ENCODE results near the gene INSR. TPM values are rescaled to one million over a fixed set of nuclear protein-coding genes. Genes with fewer than 3 reads are reported as not detected.

The INSR gene
- total and polyA plus RNA-seq, 10 of the 15 experiments (the other 5 are each of a cell fraction or from before 2014, with no cell fraction given), result 4.2 to 34.9 (median 13.6) TPM

GRCh38 chr19:7119582-7119981, 174.6 kb downstream of the INSR start:
- Histone ChIP-seq H3K27ac (ENCODE audit: control insufficient read depth, insufficient read depth) (no peak overlapping the region), H3K4me3 (no peak overlapping the region), H3K27me3 (replicated peaks in 1 of 2; ENCODE audit: control insufficient read depth in 2 of 2, insufficient read depth in 2 of 2, low read length in 1 of 2) (no peaks in the 10 kb centered on the region), H4K20me1 (ENCODE audit: control insufficient read depth, insufficient read depth) (no peaks in the 10 kb centered on the region), H3K9ac (ENCODE audit: control insufficient read depth, insufficient read depth, low read length) (no peak overlapping the region), H2AFZ (ENCODE audit: control insufficient read depth, low read depth, low read length) (no peak overlapping the region), H3K79me2 (ENCODE audit: control insufficient read depth, insufficient read depth, low read length) (no peaks in the 10 kb centered on the region), H3K9me3 (replicated peaks; ENCODE audit: control insufficient read depth, insufficient read depth, low read length) (no peaks in the 10 kb centered on the region), H3K4me1 (ENCODE audit: control insufficient read depth, insufficient read depth, low read length) (no peaks in the 10 kb centered on the region), H3K36me3 (ENCODE audit: control insufficient read depth in 2 of 2, insufficient read depth in 2 of 2, low read length in 1 of 2) (peaks cover 16 to 21% of the 10 kb centered on the region in 2 experiments), H3K4me2 (ENCODE audit: control insufficient read depth, insufficient read depth) (no peak overlapping the region)
- CTCF ChIA-PET, result no interaction called here
- FAIRE-seq, result no peak
- RAD21 ChIA-PET (ENCODE audit: unreplicated experiment), result no interaction called here
- intact Hi-C loops (cut with micrococcal nuclease; ENCODE audit: unreplicated experiment) (no loop called here), in situ Hi-C loops (cut with MboI) (no loop called here)
- SMC1A ChIA-PET (ENCODE audit: uncharacterized antibody, unreplicated experiment), result interaction anchor here (0.7 kb wide), 1 partner anchor 588 kb away, joined by 3 read pairs; no protein-coding TSS in a partner anchor
- no peak for DNase-seq (ENCODE audit: low read depth, low spot score)
- POLR2A ChIA-PET, result no interaction called here
- no TSS peak for BruUV-seq (replicated peaks)
- 88% methylated on average over 14 of the region's 14 CpGs for WGBS (ENCODE audit: insufficient coverage, insufficient replicate concordance, low lambda C conversion rate, missing lambda C conversion rate)
- TF ChIP-seq, protein P1, sequence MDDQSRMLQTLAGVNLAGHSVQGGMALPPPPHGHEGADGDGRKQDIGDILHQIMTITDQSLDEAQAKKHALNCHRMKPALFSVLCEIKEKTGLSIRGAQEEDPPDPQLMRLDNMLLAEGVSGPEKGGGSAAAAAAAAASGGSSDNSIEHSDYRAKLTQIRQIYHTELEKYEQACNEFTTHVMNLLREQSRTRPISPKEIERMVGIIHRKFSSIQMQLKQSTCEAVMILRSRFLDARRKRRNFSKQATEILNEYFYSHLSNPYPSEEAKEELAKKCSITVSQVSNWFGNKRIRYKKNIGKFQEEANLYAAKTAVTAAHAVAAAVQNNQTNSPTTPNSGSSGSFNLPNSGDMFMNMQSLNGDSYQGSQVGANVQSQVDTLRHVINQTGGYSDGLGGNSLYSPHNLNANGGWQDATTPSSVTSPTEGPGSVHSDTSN (IDR thresholded peaks at IDR 0.05; ENCODE audit: insufficient replicate concordance, low read depth, low read length), result no peak
- no peak for TF ChIP-seq EZH2 (IDR thresholded peaks at IDR 0.05; ENCODE audit: borderline replicate concordance, control insufficient read depth, low read depth, low read length)
- TF ChIP-seq HDGF (IDR thresholded peaks at IDR 0.05), result peak; percentile 50; the same call in 1 of the 2 replicates
- no peak for TF ChIP-seq ESRRA (IDR thresholded peaks at IDR 0.05; ENCODE audit: low read length)
- TF ChIP-seq HDAC6 (IDR thresholded peaks at IDR 0.05; ENCODE audit: unreplicated experiment), result no peak
- no peak for TF ChIP-seq CREM (IDR thresholded peaks at IDR 0.05; ENCODE audit: low read depth)
- no peak for TF ChIP-seq NR2C1 (IDR thresholded peaks at IDR 0.05)
- no peak for TF ChIP-seq POU2F2 (IDR thresholded peaks at IDR 0.05; ENCODE audit: borderline replicate concordance, low read depth, low read length)
- no peak for TF ChIP-seq FOS (IDR thresholded peaks at IDR 0.05; ENCODE audit: borderline replicate concordance, extremely low read depth, insufficient read length)
- no peak for TF ChIP-seq FOXK2 (IDR thresholded peaks at IDR 0.05)
- no peak for TF ChIP-seq PML (IDR thresholded peaks at IDR 0.05; ENCODE audit: low read length)
- no peak for TF ChIP-seq RAD21 (IDR thresholded peaks at IDR 0.05; ENCODE audit: insufficient read depth, low read depth, low read length)
- TF ChIP-seq TBL1XR1 (IDR thresholded peaks at IDR 0.05; ENCODE audit: low read depth, low read length), result no peak
- TF ChIP-seq, protein P2, sequence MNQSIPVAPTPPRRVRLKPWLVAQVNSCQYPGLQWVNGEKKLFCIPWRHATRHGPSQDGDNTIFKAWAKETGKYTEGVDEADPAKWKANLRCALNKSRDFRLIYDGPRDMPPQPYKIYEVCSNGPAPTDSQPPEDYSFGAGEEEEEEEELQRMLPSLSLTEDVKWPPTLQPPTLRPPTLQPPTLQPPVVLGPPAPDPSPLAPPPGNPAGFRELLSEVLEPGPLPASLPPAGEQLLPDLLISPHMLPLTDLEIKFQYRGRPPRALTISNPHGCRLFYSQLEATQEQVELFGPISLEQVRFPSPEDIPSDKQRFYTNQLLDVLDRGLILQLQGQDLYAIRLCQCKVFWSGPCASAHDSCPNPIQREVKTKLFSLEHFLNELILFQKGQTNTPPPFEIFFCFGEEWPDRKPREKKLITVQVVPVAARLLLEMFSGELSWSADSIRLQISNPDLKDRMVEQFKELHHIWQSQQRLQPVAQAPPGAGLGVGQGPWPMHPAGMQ (IDR thresholded peaks at IDR 0.05; ENCODE audit: borderline replicate concordance), result no peak
- TF ChIP-seq MYC (IDR thresholded peaks at IDR 0.05; ENCODE audit: insufficient read depth, insufficient read length, insufficient replicate concordance, low read length, severe bottlenecking), result no peak
- peak; percentile 32; the same call in 1 of the 2 replicates for TF ChIP-seq POLR2AphosphoS5 (IDR thresholded peaks at IDR 0.05; ENCODE audit: low read length)
- TF ChIP-seq TARDBP (IDR thresholded peaks at IDR 0.05; ENCODE audit: borderline replicate concordance), result 0 out of 2 replicates have a peak, but pooled peaks have one; percentile 32
- TF ChIP-seq MEF2A (IDR thresholded peaks at IDR 0.05; ENCODE audit: insufficient read depth, low read depth, low read length), result no peak
- TF ChIP-seq SMC3 (IDR thresholded peaks at IDR 0.05; ENCODE audit: borderline replicate concordance, low read length), result no peak
- no peak for TF ChIP-seq NR2C2 (IDR thresholded peaks at IDR 0.05; ENCODE audit: borderline replicate concordance, control insufficient read depth, insufficient read length, low read depth)
- TF ChIP-seq CBFB (IDR thresholded peaks at IDR 0.05; ENCODE audit: low read depth), result no peak
- no peak for TF ChIP-seq NFXL1 (IDR thresholded peaks at IDR 0.05; ENCODE audit: borderline replicate concordance)
- TF ChIP-seq CHD4 (IDR thresholded peaks at IDR 0.05), result no peak
- no peak for TF ChIP-seq BACH1 (IDR thresholded peaks at IDR 0.05; ENCODE audit: borderline replicate concordance)
- TF ChIP-seq YY1 (IDR thresholded peaks at IDR 0.05; ENCODE audit: low read depth, low read length), result no peak
- no peak for TF ChIP-seq RB1 (IDR thresholded peaks at IDR 0.05; ENCODE audit: borderline replicate concordance)
- TF ChIP-seq ZNF24 (IDR thresholded peaks at IDR 0.05), result no peak
- ATAC-seq, result no peak

Measured in GM12878 (cell line).